Stimulated activated naive CD4-positive, alpha-beta T cell (primary cell): ENCODE measurements around the gene SGK2.
"Not testable (repeated sequence)": the region's sequence is repeated elsewhere in the genome, so short reads cannot be mapped to it uniquely, and the experiment has no call there.

ENCODE experiments used
- DNase-seq, 6 experiments: peaks; one replicate each; lab custom pipeline; 2025; lab: John Stamatoyannopoulos, UW

Gene SGK2

DNA sequence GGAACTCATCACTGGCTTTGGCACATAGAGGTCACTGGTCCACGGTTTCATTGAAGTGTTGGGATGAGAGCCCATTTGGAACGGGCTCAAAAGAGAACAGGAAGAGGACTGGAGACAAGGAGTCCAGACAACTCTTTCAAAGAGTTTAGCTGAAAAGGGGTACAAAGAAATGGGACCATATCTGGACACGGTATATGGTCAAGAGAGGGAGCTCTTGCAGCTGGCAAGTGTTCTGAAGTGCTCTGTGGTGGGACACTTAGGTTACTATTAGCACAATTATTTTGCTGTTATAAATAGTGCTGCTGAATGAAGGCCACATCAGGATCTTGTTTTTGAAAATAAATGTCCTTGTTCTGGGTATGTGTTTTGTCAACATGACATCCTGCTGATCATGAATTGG, 4.6 kb downstream of the SGK2 start:
- no peak for DNase-seq

DNA sequence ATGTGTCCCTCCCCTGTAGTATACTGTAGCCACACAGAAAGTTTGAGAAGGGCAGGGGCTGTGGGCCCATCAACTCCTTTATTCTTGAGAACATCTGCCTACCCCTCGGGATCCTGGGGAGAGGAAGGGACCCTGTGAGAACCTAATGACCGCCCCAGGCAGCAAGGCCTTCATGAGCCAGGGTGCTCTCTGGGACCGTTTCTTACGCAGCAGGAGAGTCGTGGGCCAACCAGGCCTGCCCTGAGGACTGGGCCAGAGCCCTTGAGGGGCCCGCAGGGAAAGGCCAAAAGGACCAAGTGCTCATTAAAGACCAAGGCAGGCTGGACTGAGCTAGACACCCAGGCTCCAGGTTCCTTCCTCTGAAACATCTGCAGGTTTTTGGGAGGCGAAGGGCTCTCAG, 5.2 kb downstream of the SGK2 start:
- DNase-seq, result no peak

DNA sequence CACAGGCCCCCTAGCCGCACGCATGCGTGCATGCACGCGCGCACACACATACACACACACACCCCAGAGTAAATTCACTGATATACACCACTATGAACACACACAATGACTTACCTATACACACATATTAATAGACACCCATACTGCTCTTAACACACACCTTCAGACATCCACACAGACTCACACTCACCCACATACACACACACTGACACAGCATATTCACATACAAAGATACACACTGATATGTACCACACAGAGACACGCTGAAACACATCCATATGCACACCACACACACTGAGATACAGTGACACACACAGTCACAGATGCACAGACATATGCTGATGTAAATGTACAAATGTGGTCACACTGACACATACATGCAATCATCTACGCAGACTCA, 5.6 kb downstream of the SGK2 start:
- no peak for DNase-seq

DNA sequence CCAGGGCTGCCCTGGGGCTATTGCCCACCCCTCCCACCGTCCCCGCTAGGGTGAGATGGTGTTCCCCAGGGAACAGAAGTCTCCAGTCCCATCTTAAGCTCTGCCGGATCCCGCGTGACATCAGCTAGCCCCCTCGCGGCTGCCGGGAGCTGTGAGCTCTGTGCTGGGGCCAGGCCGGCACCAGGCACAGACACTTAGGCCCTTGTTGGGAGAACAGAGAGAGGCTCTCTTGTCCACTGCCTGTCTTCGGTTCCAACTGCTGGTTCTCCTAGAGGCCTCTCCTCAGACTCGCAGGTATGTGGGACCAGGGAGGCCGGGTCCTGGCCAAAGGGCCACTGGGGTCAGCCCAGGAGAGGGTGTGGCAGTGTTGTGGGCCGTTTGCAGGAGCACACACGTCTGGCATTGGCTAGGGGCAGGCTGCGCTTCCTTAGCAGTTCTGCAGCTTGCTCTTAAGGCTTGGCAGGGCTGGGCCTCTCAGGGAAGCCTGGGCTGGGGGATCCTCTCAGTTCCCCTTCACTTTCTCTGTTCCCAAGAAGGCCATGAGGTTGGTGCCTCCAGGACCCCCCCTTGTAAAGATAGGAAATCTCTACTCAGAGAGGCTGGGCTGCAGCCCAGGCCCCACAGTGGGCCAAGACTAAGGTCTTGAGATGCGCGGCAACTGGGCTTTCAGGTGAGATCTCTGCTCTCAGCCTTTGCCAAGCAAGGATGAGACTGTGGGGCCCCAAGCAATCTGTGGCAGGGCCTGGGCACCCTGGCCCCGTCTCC, 6.3 kb downstream of the SGK2 start:
- DNase-seq, result no peak

DNA sequence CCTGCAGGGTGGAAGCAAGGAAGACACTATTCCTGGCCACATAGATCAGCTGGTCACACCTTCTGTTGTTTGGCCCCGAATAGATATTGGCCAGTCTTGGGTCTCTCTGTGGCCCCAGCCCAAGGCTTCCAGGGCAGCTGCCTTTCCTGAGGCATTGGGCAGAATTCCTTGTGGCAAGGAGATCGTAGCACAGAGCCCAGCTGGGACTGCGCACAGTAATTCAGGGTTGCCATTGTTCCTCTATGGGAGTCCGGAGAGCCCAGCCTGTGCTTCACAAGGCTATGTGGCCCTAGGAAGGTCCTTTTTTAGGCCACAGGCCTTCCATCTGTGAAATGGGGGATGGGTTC, 6.9 kb downstream of the SGK2 start:
- no peak for DNase-seq

DNA sequence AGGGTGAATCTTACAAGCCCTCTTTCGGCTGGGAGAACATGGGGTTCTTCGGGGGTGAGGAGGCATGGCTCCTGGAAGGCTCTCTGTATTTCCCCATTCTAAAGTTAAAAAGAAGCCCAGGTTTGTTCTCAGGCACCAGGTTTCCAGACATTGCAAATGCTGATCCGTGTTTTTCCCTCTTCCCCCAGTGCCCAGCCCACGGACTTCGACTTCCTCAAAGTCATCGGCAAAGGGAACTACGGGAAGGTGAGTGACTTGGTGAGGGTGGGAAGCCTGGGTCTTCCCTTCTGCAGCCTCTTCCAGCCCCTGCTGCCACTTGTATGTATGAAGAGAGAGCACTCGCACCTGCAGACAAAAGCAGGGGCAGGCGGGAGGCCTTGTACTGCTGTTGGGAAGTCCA, 8.7 kb downstream of the SGK2 start:
- DNase-seq, result no peak

DNA sequence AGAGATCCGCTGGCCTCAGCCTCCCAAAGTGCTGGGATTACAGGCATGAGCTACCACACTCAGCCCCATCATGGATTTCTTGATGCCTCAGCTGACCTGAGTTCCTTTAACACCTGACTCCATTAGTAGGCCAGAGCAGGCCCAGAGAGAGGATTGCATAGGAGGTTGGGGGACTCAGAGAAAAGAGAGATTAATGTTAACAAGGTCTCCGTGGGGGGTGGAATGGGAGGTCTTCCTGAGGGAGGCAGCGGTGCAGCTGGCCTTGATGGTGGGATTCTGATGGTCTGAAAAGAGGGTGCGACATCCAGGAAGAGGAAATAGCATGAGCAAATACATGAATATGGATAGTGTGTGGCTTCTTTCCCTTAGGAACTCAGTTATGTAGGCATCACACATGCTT, 9.9 kb downstream of the SGK2 start:
- no peak for DNase-seq

DNA sequence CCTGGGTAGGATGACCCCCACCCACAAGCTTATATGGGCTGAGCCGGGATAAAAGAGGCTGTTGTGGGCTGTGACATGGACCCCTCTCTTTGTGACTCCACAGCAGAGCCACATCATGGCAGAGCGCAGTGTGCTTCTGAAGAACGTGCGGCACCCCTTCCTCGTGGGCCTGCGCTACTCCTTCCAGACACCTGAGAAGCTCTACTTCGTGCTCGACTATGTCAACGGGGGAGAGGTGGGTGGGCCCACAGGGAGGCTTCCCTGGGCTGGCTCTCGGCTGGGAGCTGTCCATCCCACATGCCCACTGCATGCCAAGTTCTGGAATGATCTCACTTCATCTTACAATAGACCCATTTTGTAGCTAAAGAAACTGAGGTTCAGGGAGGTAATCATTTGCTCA, 10.5 kb downstream of the SGK2 start:
- DNase-seq, result no peak

DNA sequence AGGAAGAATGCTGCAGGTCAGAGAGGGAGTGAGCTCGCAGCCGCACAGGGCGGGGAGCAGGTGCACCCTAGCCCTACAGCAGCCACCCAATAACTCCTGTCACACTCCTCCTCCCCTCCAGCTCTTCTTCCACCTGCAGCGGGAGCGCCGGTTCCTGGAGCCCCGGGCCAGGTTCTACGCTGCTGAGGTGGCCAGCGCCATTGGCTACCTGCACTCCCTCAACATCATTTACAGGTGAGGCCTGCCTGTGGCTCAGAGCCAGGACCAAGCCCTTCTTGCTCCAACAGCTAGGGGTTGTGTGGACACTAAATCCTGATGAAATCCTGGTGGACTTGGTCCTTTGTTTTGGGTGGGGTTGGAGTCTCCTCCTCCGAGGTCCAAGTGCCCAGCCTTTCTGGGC, 11.7 kb downstream of the SGK2 start:
- no peak for DNase-seq

DNA sequence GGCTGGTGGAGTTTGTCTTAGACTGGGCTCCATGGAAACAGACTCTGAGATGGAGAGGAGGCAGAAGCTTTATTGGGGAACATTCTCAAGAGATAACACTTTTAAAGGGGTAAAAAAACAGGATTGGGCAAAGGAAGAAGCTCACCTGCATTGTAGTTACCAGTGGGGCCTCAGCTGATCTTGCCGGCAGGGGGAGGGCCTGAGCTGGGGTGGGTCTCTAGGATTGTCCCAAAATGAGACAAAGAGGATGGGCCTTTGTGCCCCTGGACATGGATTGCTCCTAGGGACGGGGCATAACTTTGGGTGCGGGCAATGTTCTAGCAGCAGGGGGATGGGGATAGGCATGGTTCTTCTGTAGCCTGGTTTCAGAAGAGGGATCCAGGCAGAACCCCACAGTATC, 12.5 kb downstream of the SGK2 start:
- DNase-seq, result no peak

DNA sequence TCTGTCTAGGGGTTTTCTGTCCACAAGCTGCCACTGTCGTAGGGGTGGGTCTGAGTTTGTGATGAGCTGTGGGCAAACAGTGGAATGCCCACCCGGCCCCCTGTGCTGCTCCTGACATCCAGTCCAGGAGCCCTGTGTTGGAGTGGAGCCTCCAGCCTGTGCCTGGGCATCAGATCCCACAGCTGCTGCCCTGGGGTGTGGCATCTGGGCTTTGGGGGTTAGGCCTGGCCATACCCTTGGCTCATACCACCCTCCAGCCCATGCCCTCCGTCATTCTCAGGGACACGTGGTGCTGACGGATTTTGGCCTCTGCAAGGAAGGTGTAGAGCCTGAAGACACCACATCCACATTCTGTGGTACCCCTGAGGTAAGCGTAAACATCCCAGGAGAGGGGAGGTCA, 12.9 kb downstream of the SGK2 start:
- no peak for DNase-seq

DNA sequence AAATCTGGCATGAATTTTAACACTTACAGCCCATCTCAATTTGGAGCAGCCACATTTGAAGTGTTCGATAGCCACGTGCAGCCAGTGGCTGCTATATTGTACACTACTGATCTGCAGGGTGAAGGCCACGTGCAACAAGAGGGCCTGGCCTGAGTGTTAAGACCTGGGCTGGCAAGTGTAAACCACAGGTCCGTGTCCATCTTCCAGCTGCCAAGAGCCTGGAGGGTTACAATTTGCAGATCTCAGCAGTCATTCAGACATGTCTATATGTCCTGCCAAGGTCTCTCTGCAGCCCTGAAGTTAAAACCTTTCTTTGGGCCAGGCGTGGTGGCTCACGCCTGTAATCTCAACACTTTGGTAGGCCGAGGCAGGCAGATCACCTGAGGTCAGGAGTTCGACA, 14.1 kb downstream of the SGK2 start:
- no peak for DNase-seq

DNA sequence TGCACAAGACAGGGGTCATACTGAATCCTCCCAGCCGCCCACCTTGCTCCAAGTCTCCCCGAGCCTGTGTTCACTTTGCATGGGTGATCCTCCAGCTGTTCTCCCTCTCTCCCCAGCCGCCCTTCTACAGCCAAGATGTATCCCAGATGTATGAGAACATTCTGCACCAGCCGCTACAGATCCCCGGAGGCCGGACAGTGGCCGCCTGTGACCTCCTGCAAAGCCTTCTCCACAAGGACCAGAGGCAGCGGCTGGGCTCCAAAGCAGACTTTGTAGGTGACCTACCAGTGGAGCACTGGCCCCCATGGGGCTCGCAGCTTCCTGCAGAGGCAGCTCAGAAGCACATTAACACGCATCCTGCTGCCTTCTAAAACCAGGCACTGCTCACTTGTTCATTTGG, 17.3 kb downstream of the SGK2 start:
- no peak for DNase-seq

DNA sequence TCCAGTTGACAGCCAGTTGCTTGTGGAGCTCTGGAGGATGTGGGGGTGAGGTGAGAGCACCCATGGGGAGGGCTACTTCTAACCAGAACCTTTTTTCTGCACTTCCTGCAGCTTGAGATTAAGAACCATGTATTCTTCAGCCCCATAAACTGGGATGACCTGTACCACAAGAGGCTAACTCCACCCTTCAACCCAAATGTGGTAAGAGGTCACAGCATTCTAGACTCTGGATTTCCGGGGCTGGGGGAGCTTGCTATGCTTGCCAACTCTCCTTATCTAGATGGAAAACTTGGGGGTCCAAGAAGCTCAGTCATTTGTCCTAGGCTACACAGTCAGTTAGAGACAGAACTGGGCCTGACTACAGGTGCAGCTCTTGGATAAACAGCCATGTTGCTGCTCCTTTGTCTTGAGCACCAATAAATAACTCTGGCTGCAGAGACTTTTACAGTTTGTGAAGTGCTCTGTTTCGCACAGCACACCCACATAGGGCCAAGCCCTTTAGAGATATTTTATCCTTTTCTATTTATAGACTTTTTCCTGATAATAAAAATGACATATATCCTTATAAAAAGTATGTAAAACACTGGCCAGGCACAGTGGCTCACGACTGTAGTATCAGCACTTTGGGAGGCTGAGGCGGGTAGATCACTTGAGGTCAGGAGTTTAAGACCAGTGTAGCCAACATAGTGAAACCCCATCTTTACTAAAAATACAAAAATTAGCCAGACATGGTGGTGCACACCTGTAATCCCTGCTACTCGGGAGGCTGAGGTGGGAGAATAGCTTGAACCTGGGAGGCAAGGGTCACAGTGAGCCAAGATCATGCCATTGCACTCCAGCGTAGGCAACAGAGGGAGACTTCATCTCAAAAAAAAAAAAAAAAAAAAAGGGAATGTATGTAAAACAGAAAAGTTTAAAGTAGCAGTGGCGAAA, 21.3 kb downstream of the SGK2 start:
- no peak for DNase-seq

DNA sequence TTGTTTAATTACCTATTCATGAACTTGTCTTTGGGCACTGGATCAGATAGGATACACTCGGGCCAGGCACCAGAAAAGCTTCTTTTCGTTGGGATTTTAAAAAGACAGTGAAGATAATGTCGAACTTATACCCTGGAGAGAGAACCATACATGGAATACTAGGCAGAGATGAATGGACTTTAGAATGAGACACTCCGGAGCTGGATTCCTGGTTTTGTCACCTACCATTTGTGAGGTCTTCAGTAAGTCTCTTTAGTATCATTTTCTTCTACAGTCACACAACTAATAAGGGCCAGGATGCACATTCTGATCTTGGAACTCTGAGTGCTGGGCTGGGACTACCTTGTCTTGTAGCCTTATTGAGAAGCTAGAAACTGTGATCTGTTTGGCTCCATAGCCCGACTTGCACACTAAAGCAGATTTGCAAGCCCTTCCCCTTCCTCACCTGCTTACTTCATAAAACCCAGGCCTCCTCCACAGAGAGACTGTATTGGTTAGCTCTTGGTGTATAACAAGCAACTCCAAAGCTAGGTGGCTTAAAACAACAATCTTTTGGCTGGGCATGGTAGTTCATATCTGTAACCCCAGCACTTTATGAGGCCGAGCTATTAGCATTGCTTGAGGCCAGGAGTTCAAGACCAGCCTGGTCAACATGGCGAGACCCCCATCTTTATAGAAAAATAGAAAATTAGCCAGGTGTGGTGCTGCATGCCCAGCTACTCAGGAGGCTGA, 24.5 kb downstream of the SGK2 start:
- no peak for DNase-seq

DNA sequence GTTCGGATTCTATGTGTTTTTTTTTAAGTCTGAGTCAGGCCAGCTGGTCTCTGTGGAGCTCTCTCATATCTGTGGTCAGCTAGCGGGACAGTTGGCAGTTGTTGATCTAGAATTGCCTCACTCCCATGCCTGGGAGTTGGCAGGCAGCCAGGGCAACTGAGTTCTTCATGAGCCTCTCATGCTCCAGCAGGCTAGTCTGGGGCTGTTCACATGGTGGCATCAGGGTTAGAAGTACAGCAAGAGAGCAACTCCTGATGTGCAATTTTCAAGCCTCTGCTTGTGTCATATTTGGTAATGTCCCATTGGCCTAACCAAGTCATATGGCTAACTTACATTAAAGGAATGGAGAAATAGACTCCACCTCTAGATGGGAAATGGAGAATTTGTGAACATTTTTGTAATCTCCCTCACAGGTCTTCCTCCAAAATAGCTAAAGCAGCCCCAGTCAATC, 25.2 kb downstream of the SGK2 start:
- DNase-seq, result no peak

DNA sequence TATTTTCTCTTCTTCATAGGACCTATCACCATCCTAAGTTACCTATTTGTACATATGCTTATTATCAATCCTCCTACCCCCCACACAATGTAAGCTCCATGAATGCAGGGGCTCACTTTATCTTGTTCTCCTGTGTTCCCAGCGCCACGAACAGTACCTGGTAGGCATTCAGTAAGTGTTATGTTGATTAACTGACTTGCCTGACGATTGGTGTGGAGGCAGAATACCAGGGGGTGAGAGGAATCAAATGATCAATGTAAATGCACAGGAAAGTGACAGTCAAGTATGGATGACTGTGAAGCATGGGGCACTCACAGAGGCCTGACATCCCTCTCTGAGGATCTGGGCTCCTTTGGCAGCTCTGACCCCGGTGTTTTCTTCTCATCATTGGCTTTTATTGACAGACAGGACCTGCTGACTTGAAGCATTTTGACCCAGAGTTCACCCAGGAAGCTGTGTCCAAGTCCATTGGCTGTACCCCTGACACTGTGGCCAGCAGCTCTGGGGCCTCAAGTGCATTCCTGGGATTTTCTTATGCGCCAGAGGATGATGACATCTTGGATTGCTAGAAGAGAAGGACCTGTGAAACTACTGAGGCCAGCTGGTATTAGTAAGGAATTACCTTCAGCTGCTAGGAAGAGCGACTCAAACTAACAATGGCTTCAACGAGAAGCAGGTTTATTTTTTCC, 25.8 kb downstream of the SGK2 start:
- no peak for DNase-seq

DNA sequence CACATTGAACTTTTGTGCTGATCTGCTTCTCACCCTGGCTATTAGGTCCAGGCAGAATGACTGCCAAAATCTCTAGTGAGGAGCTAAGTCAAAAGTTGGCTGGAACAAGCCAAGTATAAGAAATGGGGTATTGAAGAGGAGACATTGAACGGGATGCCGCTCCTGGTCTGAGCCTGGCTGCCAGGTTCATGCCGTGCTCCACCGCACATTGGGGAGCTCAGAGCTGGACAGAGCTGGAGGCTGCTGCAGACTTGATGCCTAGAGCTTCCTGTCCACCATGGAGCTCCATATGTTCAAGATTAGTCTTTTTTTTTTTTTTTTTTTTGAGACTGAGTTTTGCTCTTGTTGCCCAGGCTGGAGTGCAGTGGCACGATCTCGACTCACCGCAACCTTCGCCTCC, 27.8 kb downstream of the SGK2 start:
- DNase-seq, result no peak

DNA sequence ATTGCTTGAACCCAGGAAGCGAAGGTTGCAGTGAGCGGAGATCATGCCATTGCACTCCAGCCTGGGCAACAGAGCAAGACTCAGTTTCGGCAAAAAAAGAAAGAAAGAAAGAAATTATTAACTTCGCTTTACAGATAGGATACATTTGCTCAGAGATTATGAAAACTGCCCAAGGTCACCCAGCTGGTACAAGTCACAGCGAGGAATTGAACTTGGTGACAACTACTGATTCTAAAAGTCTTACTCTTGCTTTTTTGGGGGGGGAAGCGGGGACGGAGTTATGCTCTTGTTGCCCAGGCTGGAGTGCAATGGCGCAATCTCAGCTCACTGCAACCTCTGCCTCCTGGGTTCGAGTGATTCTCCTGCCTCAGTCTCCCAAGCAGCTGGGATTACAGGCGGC, 29.7 kb downstream of the SGK2 start:
- not testable (repeated sequence) for DNase-seq

DNA sequence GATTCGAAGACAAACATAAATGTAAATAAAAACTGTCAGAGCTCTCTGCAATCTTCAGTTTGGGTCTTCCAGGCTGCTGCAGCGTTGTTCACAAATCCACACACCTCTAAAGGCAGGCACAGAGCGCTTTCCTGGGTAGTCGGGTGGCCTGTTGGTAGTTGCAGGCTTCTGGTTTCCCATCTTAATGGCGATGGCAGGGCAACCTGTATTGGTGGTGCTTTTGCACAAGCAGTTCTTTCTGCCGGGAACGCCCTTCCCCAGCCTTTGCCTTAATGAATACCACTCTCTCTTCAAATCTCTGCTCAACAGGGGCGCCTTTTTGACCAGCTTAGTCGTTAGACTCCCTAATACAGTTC, 31.2 kb downstream of the SGK2 start:
- peak in 1 of 6 experiments; percentile 19 for DNase-seq

DNA sequence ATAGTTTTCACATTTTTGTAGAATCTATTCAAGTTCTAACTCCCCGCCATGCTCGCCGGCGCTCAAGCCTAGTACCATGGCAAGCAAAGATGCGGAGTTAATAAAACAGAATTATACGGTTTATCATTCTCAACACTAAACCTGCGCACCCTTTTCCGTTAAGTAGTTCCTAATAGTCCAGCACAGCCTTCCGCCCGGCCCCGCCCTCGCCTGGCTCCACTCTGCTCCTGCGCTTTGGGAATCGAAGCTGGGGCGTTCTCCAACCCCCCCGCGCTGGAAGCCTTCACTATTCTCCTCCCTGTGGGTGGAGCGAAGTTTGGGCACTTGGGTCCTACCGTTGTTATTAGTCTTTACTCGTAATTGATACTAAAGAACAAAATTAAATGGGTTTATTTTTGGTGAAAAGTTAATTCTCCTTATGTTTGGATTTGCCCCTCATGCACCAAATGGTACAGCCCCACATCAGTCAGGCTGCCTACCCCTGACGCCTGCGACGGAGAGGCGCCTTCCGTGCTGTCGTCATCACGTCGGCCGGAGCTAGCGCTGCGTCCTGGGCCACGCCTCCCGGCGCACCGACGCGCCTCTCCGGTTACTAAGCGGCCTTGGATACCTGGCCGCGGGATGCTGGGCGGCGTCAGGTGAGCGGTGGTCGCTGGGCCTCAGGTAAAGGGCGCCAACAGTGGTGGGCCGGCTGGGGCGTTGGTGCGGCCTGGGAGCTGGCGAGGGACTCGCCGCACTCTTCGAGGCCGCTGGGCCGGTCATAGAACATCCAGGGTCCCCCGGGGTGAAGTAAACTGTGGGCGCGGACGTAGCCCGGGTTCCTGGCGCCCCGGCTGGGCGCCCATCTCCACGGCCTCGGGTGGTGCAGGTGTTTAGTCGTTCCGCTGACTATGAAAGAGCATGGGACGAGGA, 31.8 kb downstream of the SGK2 start, which contains the start of gene IFT52:
Gene IFT52 (plus strand): TSS at position 546 of the 912 bp plus-strand sequence. CDS start 3,762 bp downstream, outside the sequence.
- peak; percentile 78 to 85 (median 82) for DNase-seq
